K562 (cell line): ENCODE results near the gene TPX2. TPM values are rescaled to one million over a fixed set of nuclear protein-coding genes. Genes with fewer than 3 reads are reported as not detected.

Experiments
- ATAC-seq: fragments of 200-7000 bp; cut with Tn5 transposase; 3 replicates; pipeline ENCODE4 v1.9.1; 2020; ENCODE audit warnings: moderate library complexity
- BruUV-seq: library from RNA; stranded (reverse); fragments of 400-500 nt; replicated peaks from 2 replicates; lab custom pipeline; 2021; lab: Mats Ljungman, UMichigan
- CTCF ChIA-PET: fragments of 300-600 bp; formaldehyde crosslinking; extraction: SDS; loops from one replicate; lab custom pipeline; 2021; ENCODE audit warnings: low intra/inter-chr PET ratio; lab: Yijun Ruan, JAX
- POLR2A ChIA-PET: fragments of 300-600, 350-650 bp; sonication (Branson Sonifier 250); formaldehyde crosslinking; extraction: SDS; loops from one replicate; lab custom pipeline; 2021; ENCODE audit warnings: antibody characterized with exemption, inconsistent platforms; lab: Yijun Ruan, JAX
- DNase-seq, 4 experiments: peaks; one replicate each; pipeline versions ENCODE4 v3.0.0 to v3.0.0-alpha.2; 2011 to 2018; ENCODE audit warnings: low spot score in 3 of 4, mixed read lengths in 3 of 4; ENCODE audit errors: extremely low read depth in 1 of 4
- FAIRE-seq: peaks from 2 replicates; lab custom pipeline; 2011; peaks lifted over from hg19 to GRCh38; lab: Jason Lieb, UNC
- H2AFZ ChIP-seq: 2 replicates; pipeline ENCODE4 v1.6.0; 2011; ENCODE audit warnings: low read depth, low read length, control low read depth, inconsistent platforms
- H3K27ac ChIP-seq: fragments of 200-600 bp; 3 replicates; pipeline ENCODE4 v1.8.0; 2011; ENCODE audit warnings: low read depth, mild to moderate bottlenecking, control low read depth, inconsistent platforms, low read length, moderate library complexity, mixed read lengths; ENCODE audit errors: extremely low read depth
- H3K27me3 ChIP-seq, 2 experiments: fragments of 300-600 bp in 1 of 2; 2 replicates in 1 of 2; 3 replicates in 1 of 2; pipeline versions ENCODE4 v1.6.0 to v1.8.0; 2011; ENCODE audit warnings: inconsistent platforms in 2 of 2, low read length in 2 of 2, mild to moderate bottlenecking in 1 of 2, mixed read lengths in 1 of 2, moderate library complexity in 1 of 2; ENCODE audit not compliant: control insufficient read depth in 2 of 2, insufficient read depth in 2 of 2
- H3K36me3 ChIP-seq: fragments of 300-600 bp; 3 replicates; pipeline ENCODE4 v1.8.0; 2011; ENCODE audit warnings: mild to moderate bottlenecking, low read length, inconsistent platforms; ENCODE audit not compliant: control insufficient read depth, insufficient read depth
- H3K4me1 ChIP-seq, 2 experiments: fragments of 200-600 bp in 1 of 2; replicated peaks in 1 of 2; 2 replicates in 1 of 2; 3 replicates in 1 of 2; pipeline versions ENCODE4 v1.5.1 to v1.8.0; 2011; ENCODE audit warnings: inconsistent platforms in 2 of 2, low read length in 2 of 2, mild to moderate bottlenecking in 1 of 2, mixed read lengths in 1 of 2, moderate library complexity in 1 of 2; ENCODE audit not compliant: control insufficient read depth in 2 of 2, insufficient read depth in 2 of 2
- H3K4me2 ChIP-seq: 2 replicates; pipeline ENCODE4 v1.6.1; 2011; ENCODE audit warnings: low read length, control low read depth, inconsistent platforms, mixed read lengths; ENCODE audit not compliant: insufficient read depth
- H3K4me3 ChIP-seq: fragments of 200-600 bp; sonication (generic), shearing (Covaris generic); 2 replicates; pipeline ENCODE4 v1.5.1; 2016; ENCODE audit warnings: control low read depth, inconsistent platforms
- H3K79me2 ChIP-seq: fragments of 200-600 bp; 3 replicates; pipeline ENCODE4 v1.8.0; 2011; ENCODE audit warnings: low read length, inconsistent platforms; ENCODE audit not compliant: control insufficient read depth, insufficient read depth
- H3K9ac ChIP-seq, 2 experiments: 2 replicates each; pipeline versions ENCODE4 v1.6.0 to v1.6.1; 2011; ENCODE audit warnings: low read depth in 2 of 2, low read length in 2 of 2, control low read depth in 1 of 2, inconsistent platforms in 1 of 2, mild to moderate bottlenecking in 1 of 2, mixed read lengths in 1 of 2; ENCODE audit not compliant: insufficient read depth in 1 of 2
- H3K9me1 ChIP-seq: one replicate; pipeline ENCODE4 v1.6.0; 2011; ENCODE audit warnings: inconsistent platforms, mild to moderate bottlenecking, low read length, moderate library complexity; ENCODE audit not compliant: control insufficient read depth, insufficient read depth
- H3K9me3 ChIP-seq: replicated peaks from 2 replicates; pipeline ENCODE4 v1.5.1; 2011; ENCODE audit warnings: low read depth, low read length, inconsistent platforms; ENCODE audit not compliant: control insufficient read depth, insufficient read depth
- H4K20me1 ChIP-seq: replicated peaks from 2 replicates; pipeline ENCODE4 v1.6.1; 2011; ENCODE audit warnings: low read length, inconsistent platforms, mixed read lengths; ENCODE audit not compliant: control insufficient read depth, insufficient read depth
- CTBP1 ChIP-seq: fragments of 450-650 bp; IDR thresholded peaks from 2 replicates; pipeline ENCODE4 v1.6.1; 2016; ENCODE audit warnings: borderline replicate concordance
- CTCF ChIP-seq, 3 experiments: IDR thresholded peaks in 2 of 3; conservative IDR thresholded peaks in 1 of 3; 2 replicates each; pipeline ENCODE4 v1.5.1; 2011 to 2012; ENCODE audit warnings: low read length in 3 of 3, mild to moderate bottlenecking in 3 of 3, control low read depth in 2 of 3, improper control_type of control experiment in 1 of 3, inconsistent platforms in 1 of 3, low read depth in 1 of 3, mixed read lengths in 1 of 3, moderate library complexity in 1 of 3; ENCODE audit not compliant: insufficient read depth in 2 of 3
- ZBTB7A ChIP-seq: IDR thresholded peaks from 2 replicates; pipeline ENCODE4 v1.6.1; 2011; ENCODE audit warnings: low read depth, mild to moderate bottlenecking, low read length, moderate library complexity, borderline replicate concordance; ENCODE audit not compliant: control insufficient read depth
- ZC3H11A ChIP-seq: IDR thresholded peaks from 2 replicates; pipeline ENCODE4 v1.6.1; 2012; ENCODE audit warnings: low read depth, low read length, improper control_type of control experiment
- ZC3H8 ChIP-seq: fragments of 450-650 bp; IDR thresholded peaks from 2 replicates; pipeline ENCODE4 v1.6.1; 2017
- WGBS: fragments of 100-300 bp; shearing (Covaris generic); methylation state at CpG from one replicate; pipeline ENCODE4 v1.1.6; 2016; ENCODE audit warnings: low coverage, mixed read lengths; ENCODE audit not compliant: insufficient coverage; ENCODE audit errors: missing lambda C conversion rate; 5-methylcytosine and 5-hydroxymethylcytosine counted together
- in situ Hi-C: fragments of 300-500 bp; cut with MboI; formaldehyde crosslinking; loops from 4 replicates; pipeline ENCODE4 v1.15.0; 2018; ENCODE audit warnings: inconsistent platforms, mixed read lengths
- intact Hi-C: fragments of 100-400 bp; cut with micrococcal nuclease; formaldehyde crosslinking; loops from 2 replicates; pipeline ENCODE4 v1.14.2; 2022
- polyA plus RNA-seq, 8 experiments: library from polyadenylated mRNA; depleted of rRNA in 4 of 8; stranded (reverse) in 5 of 8; unstranded in 3 of 8; fragments of >200 nt; fragmentation: Nextera tagmentation in 2 of 8; fragmentation: Illumina TruSeq in 1 of 8; extraction: Ambion mirVana in 2 of 8; extraction: Trizol in 1 of 8; gene quantifications; 2 replicates each; pipeline versions ENCODE4 v1.2.1 to v1.2.3, GENCODE V29; 2011 to 2014; ENCODE audit warnings: inconsistent platforms in 1 of 8, missing spikeins in 1 of 8
- total RNA-seq, 7 experiments: library from RNA; depleted of rRNA in 6 of 7; stranded (reverse); fragments of >200 nt in 6 of 7; fragmentation: Illumina TruSeq in 2 of 7; extraction: Trizol in 2 of 7; gene quantifications; 2 replicates each; pipeline versions ENCODE4 v1.2.1 to v1.2.3, GENCODE V29; 2011 to 2021; ENCODE audit warnings: low replicate concordance in 1 of 7
- TF ChIP-seq, protein P1 (sequence below): sonication (generic); formaldehyde crosslinking; IDR thresholded peaks from 2 replicates; pipeline ENCODE4 v1.8.1; 2022; ENCODE audit warnings: missing genetic modification reagents
- TF ChIP-seq, protein P2 (sequence below): IDR thresholded peaks from 2 replicates; pipeline ENCODE4 v1.6.1; 2016; ENCODE audit warnings: missing genetic modification characterization, missing compliant biosample characterization
- TF ChIP-seq, protein P3 (sequence below), 2 experiments: fragments of 450-650 bp; formaldehyde crosslinking in 1 of 2; IDR thresholded peaks; 2 replicates each; pipeline versions ENCODE4 v1.4.0 to v1.6.1; 2014 to 2020; ENCODE audit warnings: mild to moderate bottlenecking in 2 of 2, borderline replicate concordance in 1 of 2, low read depth in 1 of 2

TPX2 gene
- total and polyA plus RNA-seq, 9 of the 15 experiments (the other 6 are each of a cell fraction or from before 2014, with no cell fraction given): 48.0 to 241 (median 133) TPM

GRCh38 chr20:31693402-31693801, 45.7 kb upstream of the TPX2 start:
- FAIRE-seq (no peak), ATAC-seq (peak; percentile 15; the same call in 1 of the 3 replicates), DNase-seq (no peak)
- Histone ChIP-seq H2AFZ (no peak overlapping the region), H3K9me3 (no peaks in the 10 kb centered on the region), H3K79me2 (peaks cover 95% of the 10 kb centered on the region), H3K27me3 (no peaks in the 10 kb centered on the region), H3K36me3 (peaks cover 80% of the 10 kb centered on the region), H3K4me1 (peaks cover 38 to 61% of the 10 kb centered on the region in 2 experiments), H3K4me3 (no peak overlapping the region), H3K27ac (no peak overlapping the region; the same call in 2 of the 3 replicates), H3K9me1 (no peaks in the 10 kb centered on the region), H3K4me2 (0 out of 2 replicates have a peak overlapping the region, but pooled peaks have one; percentile 18), H3K9ac (no peak overlapping the region), H4K20me1 (0 out of 2 replicates have a peak, but pooled peaks cover 3% of the 10 kb centered on the region)
- CTCF ChIA-PET: no interaction called here
- in situ Hi-C loops (no loop called here), intact Hi-C loops (no loop called here)
- no TSS peak for BruUV-seq
- POLR2A ChIA-PET: interaction anchor here (0.8 to 2.4 kb wide), 13 partner anchors 8 to 125 kb away, joined by 3 to 11 read pairs (median 4); partner anchors contain the start of gene ID1
- WGBS: 75% methylated on average over 6 of the region's 6 CpGs
- TF ChIP-seq, protein P1, sequence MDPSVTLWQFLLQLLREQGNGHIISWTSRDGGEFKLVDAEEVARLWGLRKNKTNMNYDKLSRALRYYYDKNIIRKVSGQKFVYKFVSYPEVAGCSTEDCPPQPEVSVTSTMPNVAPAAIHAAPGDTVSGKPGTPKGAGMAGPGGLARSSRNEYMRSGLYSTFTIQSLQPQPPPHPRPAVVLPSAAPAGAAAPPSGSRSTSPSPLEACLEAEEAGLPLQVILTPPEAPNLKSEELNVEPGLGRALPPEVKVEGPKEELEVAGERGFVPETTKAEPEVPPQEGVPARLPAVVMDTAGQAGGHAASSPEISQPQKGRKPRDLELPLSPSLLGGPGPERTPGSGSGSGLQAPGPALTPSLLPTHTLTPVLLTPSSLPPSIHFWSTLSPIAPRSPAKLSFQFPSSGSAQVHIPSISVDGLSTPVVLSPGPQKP (CRISPR knock-in tag): no peak
- TF ChIP-seq ZC3H11A: no peak
- TF ChIP-seq, protein P2, sequence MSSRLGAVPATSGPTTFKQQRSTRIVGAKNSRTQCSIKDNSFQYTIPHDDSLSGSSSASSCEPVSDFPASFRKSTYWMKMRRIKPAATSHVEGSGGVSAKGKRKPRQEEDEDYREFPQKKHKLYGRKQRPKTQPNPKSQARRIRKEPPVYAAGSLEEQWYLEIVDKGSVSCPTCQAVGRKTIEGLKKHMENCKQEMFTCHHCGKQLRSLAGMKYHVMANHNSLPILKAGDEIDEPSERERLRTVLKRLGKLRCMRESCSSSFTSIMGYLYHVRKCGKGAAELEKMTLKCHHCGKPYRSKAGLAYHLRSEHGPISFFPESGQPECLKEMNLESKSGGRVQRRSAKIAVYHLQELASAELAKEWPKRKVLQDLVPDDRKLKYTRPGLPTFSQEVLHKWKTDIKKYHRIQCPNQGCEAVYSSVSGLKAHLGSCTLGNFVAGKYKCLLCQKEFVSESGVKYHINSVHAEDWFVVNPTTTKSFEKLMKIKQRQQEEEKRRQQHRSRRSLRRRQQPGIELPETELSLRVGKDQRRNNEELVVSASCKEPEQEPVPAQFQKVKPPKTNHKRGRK (tag): no peak
- no peak for TF ChIP-seq CTBP1
- no peak for TF ChIP-seq ZC3H8
- TF ChIP-seq ZBTB7A: peak; percentile 27; the same call in 1 of the 2 replicates
- TF ChIP-seq, protein P3, sequence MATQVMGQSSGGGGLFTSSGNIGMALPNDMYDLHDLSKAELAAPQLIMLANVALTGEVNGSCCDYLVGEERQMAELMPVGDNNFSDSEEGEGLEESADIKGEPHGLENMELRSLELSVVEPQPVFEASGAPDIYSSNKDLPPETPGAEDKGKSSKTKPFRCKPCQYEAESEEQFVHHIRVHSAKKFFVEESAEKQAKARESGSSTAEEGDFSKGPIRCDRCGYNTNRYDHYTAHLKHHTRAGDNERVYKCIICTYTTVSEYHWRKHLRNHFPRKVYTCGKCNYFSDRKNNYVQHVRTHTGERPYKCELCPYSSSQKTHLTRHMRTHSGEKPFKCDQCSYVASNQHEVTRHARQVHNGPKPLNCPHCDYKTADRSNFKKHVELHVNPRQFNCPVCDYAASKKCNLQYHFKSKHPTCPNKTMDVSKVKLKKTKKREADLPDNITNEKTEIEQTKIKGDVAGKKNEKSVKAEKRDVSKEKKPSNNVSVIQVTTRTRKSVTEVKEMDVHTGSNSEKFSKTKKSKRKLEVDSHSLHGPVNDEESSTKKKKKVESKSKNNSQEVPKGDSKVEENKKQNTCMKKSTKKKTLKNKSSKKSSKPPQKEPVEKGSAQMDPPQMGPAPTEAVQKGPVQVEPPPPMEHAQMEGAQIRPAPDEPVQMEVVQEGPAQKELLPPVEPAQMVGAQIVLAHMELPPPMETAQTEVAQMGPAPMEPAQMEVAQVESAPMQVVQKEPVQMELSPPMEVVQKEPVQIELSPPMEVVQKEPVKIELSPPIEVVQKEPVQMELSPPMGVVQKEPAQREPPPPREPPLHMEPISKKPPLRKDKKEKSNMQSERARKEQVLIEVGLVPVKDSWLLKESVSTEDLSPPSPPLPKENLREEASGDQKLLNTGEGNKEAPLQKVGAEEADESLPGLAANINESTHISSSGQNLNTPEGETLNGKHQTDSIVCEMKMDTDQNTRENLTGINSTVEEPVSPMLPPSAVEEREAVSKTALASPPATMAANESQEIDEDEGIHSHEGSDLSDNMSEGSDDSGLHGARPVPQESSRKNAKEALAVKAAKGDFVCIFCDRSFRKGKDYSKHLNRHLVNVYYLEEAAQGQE (IDR thresholded peaks at IDR 0.05; ENCODE audit: borderline replicate concordance): peak; percentile 10; the same call in 1 of the 2 replicates
- TF ChIP-seq, protein P3 (CRISPR knock-in tag; IDR thresholded peaks at IDR 0.05; ENCODE audit: low read depth): no peak
- TF ChIP-seq CTCF (IDR thresholded peaks at IDR 0.05 in 2 of 3, conservative IDR thresholded peaks at IDR 0.05 in 1 of 3; ENCODE audit: insufficient read depth in 2 of 3, low read depth in 1 of 3, low read length in 3 of 3): 0 out of 6 replicates have a peak, but pooled peaks of 2 of the 3 experiments have one; percentile 3 to 14
